Measurements from ENCODE around the gene ME1. TPM values are rescaled to one million over a fixed set of nuclear protein-coding genes. Genes with fewer than 3 reads are reported as not detected.

The ME1 gene
- total RNA-seq, 1 experiment from 2014 or later, result 40.5 TPM

GRCh38 chr6:83221276-83221675, 209.6 kb downstream of the ME1 start:
- ChIA-PET RAD21 (ENCODE audit: low non-redundant PET in 1 of 2, low total read pairs in 2 of 2, uncharacterized antibody in 2 of 2, unreplicated experiment in 2 of 2) (no interaction called here), CTCF (interaction anchor here (1.6 to 4.4 kb wide), 4 partner anchors 11 to 292 kb away, joined by 3 to 55 read pairs (median 9); partner anchors contain the start of genes PRSS35 and UBE3D), POLR2A (no interaction called here)
- Histone ChIP-seq H3K4me3 (replicated peaks in 1 of 2; ENCODE audit: low read depth in 1 of 2, low read length in 2 of 2) (no peak overlapping the region), H3K27ac (ENCODE audit: low read depth, low read length) (no peak overlapping the region), H3K9ac (ENCODE audit: low read length) (no peak overlapping the region), H3K9me3 (ENCODE audit: control insufficient read depth in 1 of 2, insufficient read depth in 1 of 2, low read depth in 1 of 2, low read length in 2 of 2) (no peaks in the 10 kb centered on the region), H3K79me2 (ENCODE audit: insufficient read depth, low read length) (no peaks in the 10 kb centered on the region), H2AFZ (ENCODE audit: low read depth, low read length, poor library complexity, severe bottlenecking) (no peak overlapping the region), H4K20me1 (ENCODE audit: insufficient read depth) (no peaks in the 10 kb centered on the region), H3K27me3 (ENCODE audit: insufficient read depth, low read length) (no peaks in the 10 kb centered on the region), H3K4me1 (ENCODE audit: control insufficient read depth in 1 of 2, insufficient read depth in 2 of 2, low read length in 2 of 2) (no peaks in the 10 kb centered on the region; a peak in 1 of 4 replicates), H3K4me2 (ENCODE audit: low read length) (no peak overlapping the region), H3K36me3 (ENCODE audit: control insufficient read depth in 1 of 2, insufficient read depth in 2 of 2, low read length in 2 of 2) (no peaks in the 10 kb centered on the region; a peak in 1 of 4 replicates), H3K9me2 (ENCODE audit: insufficient read depth) (no peaks in the 10 kb centered on the region)
- BruUV-seq (replicated peaks), result no TSS peak
- ATAC-seq (no peak), DNase-seq (ENCODE audit: low read depth, low spot score) (no peak)
- TF ChIP-seq EZH2 (IDR thresholded peaks at IDR 0.05) (no peak), RAD21 (IDR thresholded peaks at IDR 0.05; ENCODE audit: low read depth) (no peak), CEBPB (IDR thresholded peaks at IDR 0.05; ENCODE audit: low read depth) (no peak), ELF1 (IDR thresholded peaks at IDR 0.05; ENCODE audit: borderline replicate concordance, low read depth) (no peak), SIN3A (IDR thresholded peaks at IDR 0.05; ENCODE audit: low read depth) (no peak)
- intact Hi-C loops (cut with micrococcal nuclease), result loop anchor here (5.0 kb wide), 1 partner anchor 196 kb away; no protein-coding TSS in a partner anchor

GRCh38 chr6:83220121-83220520, 210.7 kb downstream of the ME1 start:
- no TSS peak for BruUV-seq (replicated peaks)
- no peaks in the 10 kb centered on the region; a peak in 1 of 4 replicates for H3K36me3 ChIP-seq (ENCODE audit: control insufficient read depth in 1 of 2, insufficient read depth in 2 of 2, low read length in 2 of 2)
- H3K4me1 ChIP-seq (ENCODE audit: control insufficient read depth in 1 of 2, insufficient read depth in 2 of 2, low read length in 2 of 2), result no peaks in the 10 kb centered on the region
- H2AFZ ChIP-seq (ENCODE audit: low read depth, low read length, poor library complexity, severe bottlenecking), result no peak overlapping the region
- ATAC-seq, result no peak
- no peak overlapping the region for H3K27ac ChIP-seq (ENCODE audit: low read depth, low read length)
- H3K79me2 ChIP-seq (ENCODE audit: insufficient read depth, low read length), result no peaks in the 10 kb centered on the region
- RAD21 ChIA-PET (ENCODE audit: low non-redundant PET in 1 of 2, low total read pairs in 2 of 2, uncharacterized antibody in 2 of 2, unreplicated experiment in 2 of 2), result no interaction called here
- H3K4me2 ChIP-seq (ENCODE audit: low read length), result no peak overlapping the region
- DNase-seq (ENCODE audit: low read depth, low spot score), result no peak
- H3K9me3 ChIP-seq (ENCODE audit: control insufficient read depth in 1 of 2, insufficient read depth in 1 of 2, low read depth in 1 of 2, low read length in 2 of 2), result no peaks in the 10 kb centered on the region
- CTCF ChIA-PET, result no interaction called here
- H3K9me2 ChIP-seq (ENCODE audit: insufficient read depth), result no peaks in the 10 kb centered on the region
- H3K4me3 ChIP-seq (replicated peaks in 1 of 2; ENCODE audit: low read depth in 1 of 2, low read length in 2 of 2), result no peak overlapping the region
- intact Hi-C loops (cut with micrococcal nuclease), result loop anchor here (5.0 kb wide), 1 partner anchor 197 kb away; no protein-coding TSS in a partner anchor
- H3K9ac ChIP-seq (ENCODE audit: low read length), result no peak overlapping the region
- no peaks in the 10 kb centered on the region for H3K27me3 ChIP-seq (ENCODE audit: insufficient read depth, low read length)
- POLR2A ChIA-PET, result no interaction called here
- H4K20me1 ChIP-seq (ENCODE audit: insufficient read depth), result no peaks in the 10 kb centered on the region
- no peak for TF ChIP-seq SIN3A (IDR thresholded peaks at IDR 0.05; ENCODE audit: low read depth)
- no peak for TF ChIP-seq SRF (IDR thresholded peaks at IDR 0.05; ENCODE audit: low read depth)
- TF ChIP-seq RAD21 (IDR thresholded peaks at IDR 0.05; ENCODE audit: low read depth), result no peak
- no peak for TF ChIP-seq EGR1 (IDR thresholded peaks at IDR 0.05; ENCODE audit: low read depth)
- TF ChIP-seq EZH2phosphoT487 (IDR thresholded peaks at IDR 0.05; ENCODE audit: borderline replicate concordance), result no peak
- no peak for TF ChIP-seq MAX (IDR thresholded peaks at IDR 0.05)
- no peak for TF ChIP-seq CTCF (IDR thresholded peaks at IDR 0.05 in 2 of 3, conservative IDR thresholded peaks at IDR 0.05 in 1 of 3; ENCODE audit: borderline replicate concordance in 1 of 3, insufficient read depth in 1 of 3, low read depth in 2 of 3, low read length in 2 of 3)
- TF ChIP-seq POLR2AphosphoS5 (IDR thresholded peaks at IDR 0.05; ENCODE audit: low read depth, low read length), result no peak
- no peak for TF ChIP-seq ZBTB33 (IDR thresholded peaks at IDR 0.05; ENCODE audit: extremely low read depth, insufficient replicate concordance, low read length)
- no peak for TF ChIP-seq TCF7L2 (IDR thresholded peaks at IDR 0.05; ENCODE audit: borderline replicate concordance, extremely low read depth, insufficient read depth, insufficient read length)
- no peak for TF ChIP-seq ATF3 (IDR thresholded peaks at IDR 0.05)
- no peak for TF ChIP-seq CBX3 (IDR thresholded peaks at IDR 0.05; ENCODE audit: low read depth)
- TF ChIP-seq ZFX (IDR thresholded peaks at IDR 0.05), result no peak
- no peak for TF ChIP-seq JUND (IDR thresholded peaks at IDR 0.05)
- no peak for TF ChIP-seq CEBPB (IDR thresholded peaks at IDR 0.05; ENCODE audit: low read depth)
